GM20000 (cell line): ENCODE results near the gene FOXO1.
"Not testable (repeated sequence)": the region's sequence is repeated elsewhere in the genome, so short reads cannot be mapped to it uniquely, and the experiment has no call there.

Experiments
- DNase-seq: peaks from one replicate; pipeline ENCODE4 v3.0.0; 2012; ENCODE audit warnings: low spot score
- CTCF ChIP-seq: IDR thresholded peaks from 2 replicates; pipeline ENCODE4 v1.5.1; 2012; ENCODE audit warnings: mild to moderate bottlenecking, control low read depth; ENCODE audit errors: extremely low read depth, missing control alignments

FOXO1 gene

GRCh38 chr13:40666045-40666932 is at the start of gene FOXO1:
FOXO1 (minus strand) TSS chr13:40666641; CDS start chr13:40666212, 429 bp downstream.
- no peak for TF ChIP-seq CTCF
- peak; percentile 100 for DNase-seq

GRCh38 chr13:40714433-40714832 is 48.0 kb upstream of the FOXO1 start:
- not testable (repeated sequence) for DNase-seq

DNA sequence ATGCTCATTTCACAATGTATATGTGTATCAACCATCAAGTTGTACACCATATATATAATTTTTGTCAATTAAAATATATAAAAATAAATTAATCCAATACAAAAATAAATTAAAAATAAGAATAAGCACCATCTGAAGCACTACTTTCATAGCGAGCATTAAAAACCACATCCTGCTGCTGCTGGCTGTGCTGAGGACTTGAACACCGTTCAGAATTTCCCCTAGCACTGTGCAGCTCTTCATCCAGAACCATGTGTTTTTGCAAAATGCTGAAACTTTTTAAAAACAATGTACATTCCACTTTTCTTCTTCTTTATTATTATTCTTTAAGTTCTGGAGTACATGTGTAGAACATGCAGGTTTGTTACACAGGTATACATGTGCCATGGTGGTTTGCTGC is 40.0 kb upstream of the FOXO1 start:
- TF ChIP-seq CTCF, result no peak
- no peak for DNase-seq

- no peak for DNase-seq
- no peak for TF ChIP-seq CTCF
Observed at GRCh38 chr13:40697711-40698110, 31.3 kb upstream of the FOXO1 start.

GRCh38 chr13:40694426-40694825 is 28.0 kb upstream of the FOXO1 start:
- DNase-seq, result no peak
- TF ChIP-seq CTCF, result no peak

GRCh38 chr13:40692946-40693345 is 26.5 kb upstream of the FOXO1 start:
- TF ChIP-seq CTCF, result no peak
- no peak for DNase-seq

DNA sequence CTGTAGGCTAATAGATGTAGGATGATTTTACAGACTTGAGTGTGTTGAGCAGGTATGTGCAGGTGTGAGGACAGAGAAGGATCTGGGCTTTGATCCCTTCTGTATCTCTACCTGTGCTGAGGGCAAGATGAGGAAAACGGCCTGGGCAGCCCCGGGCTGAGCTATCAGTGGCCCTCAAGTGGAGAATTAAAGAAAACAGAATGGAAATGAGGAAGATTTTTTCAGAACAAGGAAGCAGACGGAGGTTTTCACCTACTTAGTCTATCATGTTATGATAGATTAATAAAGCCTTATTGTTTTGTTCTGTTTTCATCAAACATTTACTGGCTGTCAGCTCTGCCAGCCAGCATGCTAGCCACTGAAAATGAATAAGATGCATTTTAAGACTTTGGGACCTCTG is 22.3 kb upstream of the FOXO1 start:
- DNase-seq, result no peak
- TF ChIP-seq CTCF, result no peak

DNA sequence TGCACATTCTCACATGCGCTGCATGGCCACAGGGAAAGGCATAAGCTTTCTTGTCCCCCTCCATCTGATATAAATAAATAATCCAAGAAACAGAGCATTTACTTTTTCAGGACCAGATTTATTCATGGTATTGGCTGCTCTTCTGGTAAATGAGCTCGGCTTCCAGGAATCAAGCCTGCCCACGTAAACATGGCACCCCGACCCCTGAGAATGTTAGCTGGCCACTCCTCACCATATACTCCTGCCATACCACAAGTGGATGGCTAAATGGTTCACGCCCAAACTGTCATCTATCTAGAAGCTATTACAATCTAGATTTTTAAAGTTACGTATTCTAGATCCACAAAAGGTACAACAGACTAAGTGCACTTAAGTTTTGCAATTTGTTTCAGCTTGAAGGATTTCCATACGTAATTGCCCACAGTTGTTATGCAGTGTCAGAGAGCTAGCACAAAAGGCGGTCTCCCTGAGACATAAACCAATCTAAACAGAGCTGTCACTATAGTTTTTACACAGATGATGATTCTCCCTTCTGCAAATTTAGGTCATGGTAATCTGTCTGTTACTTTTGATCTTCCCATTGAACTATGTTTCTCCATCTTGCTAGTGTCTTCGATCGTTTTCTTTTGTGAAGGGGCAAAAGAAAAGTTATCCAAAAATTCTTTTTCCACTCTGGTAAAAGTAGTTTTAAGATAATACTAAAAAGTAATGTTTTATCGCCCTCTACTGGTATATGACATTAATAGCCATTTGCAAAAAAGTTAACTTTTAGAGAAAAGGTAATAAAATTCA is 16.2 kb upstream of the FOXO1 start:
- DNase-seq, result no peak
- TF ChIP-seq CTCF, result peak; percentile 14
